ENCODE measurements around the gene LDB2.

The LDB2 gene

GRCh38 chr4:16590797-16591196 is 307.6 kb downstream of the LDB2 start:
- H2AFZ ChIP-seq = no peak overlapping the region
- H3K4me1 ChIP-seq = no peaks in the 10 kb centered on the region
- no peaks in the 10 kb centered on the region for H3K9me3 ChIP-seq (ENCODE audit: control insufficient read depth, low read length)
- no peak overlapping the region for H3K4me2 ChIP-seq (ENCODE audit: low read length)
- H3K27me3 ChIP-seq (ENCODE audit: control insufficient read depth, insufficient read depth, low read length) = no peaks in the 10 kb centered on the region
- TF ChIP-seq CTCF (IDR thresholded peaks at IDR 0.05) = no peak
- H3K79me2 ChIP-seq = no peaks in the 10 kb centered on the region
- no peak overlapping the region for H3K27ac ChIP-seq
- no peaks in the 10 kb centered on the region for H3K36me3 ChIP-seq (ENCODE audit: control insufficient read depth, insufficient read depth, low read length)
- H3K4me3 ChIP-seq (ENCODE audit: low read depth, low read length) = no peak overlapping the region
- H3K9ac ChIP-seq = no peak overlapping the region

- no peaks in the 10 kb centered on the region for H3K9me3 ChIP-seq (ENCODE audit: control insufficient read depth, low read length)
- H2AFZ ChIP-seq = no peak overlapping the region
- no peak overlapping the region for H3K4me3 ChIP-seq (ENCODE audit: low read depth, low read length)
- no peak overlapping the region for H3K4me2 ChIP-seq (ENCODE audit: low read length)
- no peaks in the 10 kb centered on the region for H3K79me2 ChIP-seq
- H3K4me1 ChIP-seq = no peaks in the 10 kb centered on the region
- TF ChIP-seq CTCF (IDR thresholded peaks at IDR 0.05) = no peak
- H3K27me3 ChIP-seq (ENCODE audit: control insufficient read depth, insufficient read depth, low read length) = no peaks in the 10 kb centered on the region
- H3K36me3 ChIP-seq (ENCODE audit: control insufficient read depth, insufficient read depth, low read length) = no peaks in the 10 kb centered on the region
- H3K27ac ChIP-seq = no peak overlapping the region
- no peak overlapping the region for H3K9ac ChIP-seq
Measured at GRCh38 chr4:16588651-16589050, 309.8 kb downstream of the LDB2 start.

GRCh38 chr4:16588149-16588548 is 310.3 kb downstream of the LDB2 start:
- Histone ChIP-seq H2AFZ (no peak overlapping the region), H3K79me2 (no peaks in the 10 kb centered on the region), H3K9me3 (ENCODE audit: control insufficient read depth, low read length) (no peaks in the 10 kb centered on the region), H3K4me1 (no peaks in the 10 kb centered on the region), H3K9ac (no peak overlapping the region), H3K4me2 (ENCODE audit: low read length) (no peak overlapping the region), H3K4me3 (ENCODE audit: low read depth, low read length) (no peak overlapping the region), H3K27me3 (ENCODE audit: control insufficient read depth, insufficient read depth, low read length) (no peaks in the 10 kb centered on the region), H3K36me3 (ENCODE audit: control insufficient read depth, insufficient read depth, low read length) (no peaks in the 10 kb centered on the region), H3K27ac (no peak overlapping the region)
- no peak for TF ChIP-seq CTCF (IDR thresholded peaks at IDR 0.05)

GRCh38 chr4:16585053-16585452 is 313.4 kb downstream of the LDB2 start:
- no peak overlapping the region for H2AFZ ChIP-seq
- H3K4me2 ChIP-seq (ENCODE audit: low read length) = no peak overlapping the region
- H3K9ac ChIP-seq = no peak overlapping the region
- no peaks in the 10 kb centered on the region for H3K9me3 ChIP-seq (ENCODE audit: control insufficient read depth, low read length)
- no peaks in the 10 kb centered on the region for H3K4me1 ChIP-seq
- no peaks in the 10 kb centered on the region for H3K79me2 ChIP-seq
- TF ChIP-seq CTCF (IDR thresholded peaks at IDR 0.05) = no peak
- H3K36me3 ChIP-seq (ENCODE audit: control insufficient read depth, insufficient read depth, low read length) = no peaks in the 10 kb centered on the region
- no peak overlapping the region for H3K4me3 ChIP-seq (ENCODE audit: low read depth, low read length)
- H3K27ac ChIP-seq = no peak overlapping the region
- no peaks in the 10 kb centered on the region for H3K27me3 ChIP-seq (ENCODE audit: control insufficient read depth, insufficient read depth, low read length)

- no peak for TF ChIP-seq CTCF (IDR thresholded peaks at IDR 0.05)
- no peaks in the 10 kb centered on the region for H3K27me3 ChIP-seq (ENCODE audit: control insufficient read depth, insufficient read depth, low read length)
- H3K4me2 ChIP-seq (ENCODE audit: low read length) = no peak overlapping the region
- no peaks in the 10 kb centered on the region for H3K36me3 ChIP-seq (ENCODE audit: control insufficient read depth, insufficient read depth, low read length)
- H3K9ac ChIP-seq = no peak overlapping the region
- no peak overlapping the region for H3K4me3 ChIP-seq (ENCODE audit: low read depth, low read length)
- no peak overlapping the region for H2AFZ ChIP-seq
- H3K27ac ChIP-seq = no peak overlapping the region
- H3K9me3 ChIP-seq (ENCODE audit: control insufficient read depth, low read length) = no peaks in the 10 kb centered on the region
- H3K79me2 ChIP-seq = no peaks in the 10 kb centered on the region
- H3K4me1 ChIP-seq = no peaks in the 10 kb centered on the region
Measured at GRCh38 chr4:16583764-16584163, 314.7 kb downstream of the LDB2 start.
